ENCODE measurements around the gene ZNF697.

Gene ZNF697

GRCh38 chr1:119680723-119681122 lies 32.7 kb upstream of the ZNF697 start:
- H3F3A ChIP-seq (ENCODE audit: insufficient read depth) = no peaks in the 10 kb centered on the region

DNA sequence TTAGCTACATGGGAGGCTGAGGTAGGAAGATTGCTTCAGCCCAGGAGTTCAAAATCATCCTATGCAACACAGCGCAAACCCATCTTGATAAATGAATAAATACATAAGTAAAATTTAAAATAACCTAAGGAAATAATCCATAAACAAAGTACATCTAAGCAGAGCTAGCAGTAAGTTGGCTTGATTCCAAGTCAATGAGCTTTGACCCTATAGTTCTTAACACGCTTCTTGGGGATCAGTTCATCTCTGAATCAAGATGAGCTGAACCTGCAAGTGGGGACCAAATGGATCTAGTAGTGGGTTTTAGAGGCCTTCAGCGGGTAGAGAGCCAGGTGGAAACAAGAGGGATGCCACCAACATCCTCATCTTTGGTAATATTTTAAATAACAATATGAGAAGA lies 32.1 kb upstream of the ZNF697 start:
- Histone ChIP-seq H2AFZ (ENCODE audit: low read depth, low read length, severe bottlenecking) (no peak overlapping the region), H4K20me1 (ENCODE audit: low read depth, low read length) (no peaks in the 10 kb centered on the region), H3K27ac (ENCODE audit: low read depth, low read length) (no peak overlapping the region), H3K9me2 (replicated peaks; ENCODE audit: insufficient read depth, low read length) (no peaks in the 10 kb centered on the region), H3K4me3 (ENCODE audit: insufficient read depth, low read length, poor library complexity, severe bottlenecking) (no peak overlapping the region), H3K36me3 (ENCODE audit: low read length) (no peaks in the 10 kb centered on the region), H3K79me2 (ENCODE audit: insufficient read depth, low read length) (no peaks in the 10 kb centered on the region), H3K27me3 (ENCODE audit: low read length) (no peaks in the 10 kb centered on the region), H3K4me2 (ENCODE audit: low read depth, low read length, poor library complexity, severe bottlenecking) (no peak overlapping the region), H3K9me3 (ENCODE audit: insufficient read depth, low read length) (no peaks in the 10 kb centered on the region), H3K9ac (ENCODE audit: low read length) (no peak overlapping the region), H3F3A (ENCODE audit: insufficient read depth) (no peaks in the 10 kb centered on the region)
- TF ChIP-seq EZH2phosphoT487 (conservative IDR thresholded peaks at IDR 0.05; ENCODE audit: low read length) = no peak
- no peak for TF ChIP-seq CTCF (IDR thresholded peaks at IDR 0.05; ENCODE audit: insufficient read depth, low read length, poor library complexity, severe bottlenecking)

More at GRCh38 chr1:119680723-119681122, 32.7 kb upstream of the ZNF697 start:
- Histone ChIP-seq H3K9me3 (ENCODE audit: insufficient read depth, low read length) (no peaks in the 10 kb centered on the region), H3K4me3 (ENCODE audit: insufficient read depth, low read length, poor library complexity, severe bottlenecking) (no peak overlapping the region), H3K9me2 (replicated peaks; ENCODE audit: insufficient read depth, low read length) (no peaks in the 10 kb centered on the region), H3K4me2 (ENCODE audit: low read depth, low read length, poor library complexity, severe bottlenecking) (no peak overlapping the region), H2AFZ (ENCODE audit: low read depth, low read length, severe bottlenecking) (no peak overlapping the region), H3K27ac (ENCODE audit: low read depth, low read length) (no peak overlapping the region), H3K79me2 (ENCODE audit: insufficient read depth, low read length) (no peaks in the 10 kb centered on the region), H3K27me3 (ENCODE audit: low read length) (no peaks in the 10 kb centered on the region), H3K36me3 (ENCODE audit: low read length) (no peaks in the 10 kb centered on the region), H4K20me1 (ENCODE audit: low read depth, low read length) (no peaks in the 10 kb centered on the region), H3K9ac (ENCODE audit: low read length) (no peak overlapping the region)
- no peak for TF ChIP-seq CTCF (IDR thresholded peaks at IDR 0.05; ENCODE audit: insufficient read depth, low read length, poor library complexity, severe bottlenecking)
- no peak for TF ChIP-seq EZH2phosphoT487 (conservative IDR thresholded peaks at IDR 0.05; ENCODE audit: low read length)

GRCh38 chr1:119679223-119679622 lies 31.2 kb upstream of the ZNF697 start:
- Histone ChIP-seq H3K4me3 (ENCODE audit: insufficient read depth, low read length, poor library complexity, severe bottlenecking) (no peak overlapping the region), H3K27me3 (ENCODE audit: low read length) (no peaks in the 10 kb centered on the region), H3K36me3 (ENCODE audit: low read length) (no peaks in the 10 kb centered on the region), H3K79me2 (ENCODE audit: insufficient read depth, low read length) (no peaks in the 10 kb centered on the region), H3K27ac (ENCODE audit: low read depth, low read length) (no peak overlapping the region), H3K9ac (ENCODE audit: low read length) (no peak overlapping the region), H3K4me2 (ENCODE audit: low read depth, low read length, poor library complexity, severe bottlenecking) (no peak overlapping the region), H4K20me1 (ENCODE audit: low read depth, low read length) (no peaks in the 10 kb centered on the region), H2AFZ (ENCODE audit: low read depth, low read length, severe bottlenecking) (no peak overlapping the region), H3K9me3 (ENCODE audit: insufficient read depth, low read length) (no peaks in the 10 kb centered on the region), H3F3A (ENCODE audit: insufficient read depth) (no peaks in the 10 kb centered on the region), H3K9me2 (replicated peaks; ENCODE audit: insufficient read depth, low read length) (no peaks in the 10 kb centered on the region)
- no peak for TF ChIP-seq CTCF (IDR thresholded peaks at IDR 0.05; ENCODE audit: insufficient read depth, low read length, poor library complexity, severe bottlenecking)
- TF ChIP-seq EZH2phosphoT487 (conservative IDR thresholded peaks at IDR 0.05; ENCODE audit: low read length) = no peak

Measured in SU-DHL-6 (cell line).